Osteocyte (in vitro differentiated cells): ENCODE data around the gene CDR2L. TPM values are rescaled to one million over a fixed set of nuclear protein-coding genes. Genes with fewer than 3 reads are reported as not detected.

ENCODE experiments used
- DNase-seq: peaks from one replicate; pipeline ENCODE4 v3.0.0; 2021; ENCODE audit warnings: mixed read lengths; ENCODE audit not compliant: unreplicated experiment; ENCODE audit errors: extremely low spot score
- H3K27ac Mint-ChIP-seq: one replicate; pipeline ENCODE4 v1.8.0; 2021; ENCODE audit warnings: mild to moderate bottlenecking, mixed read lengths; ENCODE audit not compliant: unreplicated experiment
- H3K27me3 Mint-ChIP-seq: one replicate; pipeline ENCODE4 v1.8.0; 2021; ENCODE audit warnings: mixed read lengths; ENCODE audit not compliant: unreplicated experiment
- H3K36me3 Mint-ChIP-seq: one replicate; pipeline ENCODE4 v1.8.0; 2021; ENCODE audit warnings: mixed read lengths; ENCODE audit not compliant: unreplicated experiment
- H3K4me1 Mint-ChIP-seq: one replicate; pipeline ENCODE4 v1.8.0; 2021; ENCODE audit warnings: mixed read lengths; ENCODE audit not compliant: unreplicated experiment
- H3K4me3 Mint-ChIP-seq: one replicate; pipeline ENCODE4 v1.8.0; 2021; ENCODE audit warnings: mild to moderate bottlenecking, moderate library complexity, mixed read lengths; ENCODE audit not compliant: unreplicated experiment
- H3K9me3 Mint-ChIP-seq: one replicate; pipeline ENCODE4 v1.8.0; 2021; ENCODE audit warnings: mixed read lengths; ENCODE audit not compliant: unreplicated experiment
- total RNA-seq: library from RNA; stranded (reverse); gene quantifications from 2 replicates; pipeline ENCODE4 v1.2.1, GENCODE V29; 2021
- TF ChIP-seq, protein P1 (sequence below): fragments of 200-600 bp; sonication (generic); IDR thresholded peaks from 2 replicates; pipeline ENCODE4 v1.5.0; 2021; ENCODE audit warnings: antibody characterized with exemption, mild to moderate bottlenecking, moderate library complexity

CDR2L gene
- total RNA-seq, 1 donor from 2014 or later: 21.4 TPM

DNA sequence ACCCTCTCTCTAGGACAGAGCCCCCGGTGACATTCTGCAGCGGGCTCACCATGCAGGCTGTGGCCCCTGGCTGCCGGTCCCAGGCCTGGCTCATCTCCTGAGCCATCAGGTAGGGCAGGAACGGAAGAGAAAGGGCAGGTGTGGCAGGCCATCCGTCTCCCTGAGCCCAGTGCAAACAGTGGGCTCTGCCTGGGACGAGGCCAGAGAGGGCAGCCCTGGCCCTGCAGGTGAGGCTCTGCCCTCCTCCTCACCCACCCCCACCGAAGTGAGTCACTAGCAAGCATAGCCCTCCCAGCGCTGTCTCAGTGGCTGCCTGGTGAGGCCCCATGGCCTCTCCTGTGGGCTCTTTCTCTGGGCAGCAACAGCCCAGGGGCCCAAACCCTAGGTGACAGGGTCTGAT is 37.2 kb upstream of the CDR2L start:
- no peak overlapping the region for H3K4me3 Mint-ChIP-seq
- no peaks in the 10 kb centered on the region for H3K9me3 Mint-ChIP-seq
- H3K27me3 Mint-ChIP-seq: peaks cover 16% of the 10 kb centered on the region
- DNase-seq: no peak
- no peaks in the 10 kb centered on the region for H3K36me3 Mint-ChIP-seq
- H3K27ac Mint-ChIP-seq: no peak overlapping the region
- no peaks in the 10 kb centered on the region for H3K4me1 Mint-ChIP-seq
- TF ChIP-seq, protein P1, sequence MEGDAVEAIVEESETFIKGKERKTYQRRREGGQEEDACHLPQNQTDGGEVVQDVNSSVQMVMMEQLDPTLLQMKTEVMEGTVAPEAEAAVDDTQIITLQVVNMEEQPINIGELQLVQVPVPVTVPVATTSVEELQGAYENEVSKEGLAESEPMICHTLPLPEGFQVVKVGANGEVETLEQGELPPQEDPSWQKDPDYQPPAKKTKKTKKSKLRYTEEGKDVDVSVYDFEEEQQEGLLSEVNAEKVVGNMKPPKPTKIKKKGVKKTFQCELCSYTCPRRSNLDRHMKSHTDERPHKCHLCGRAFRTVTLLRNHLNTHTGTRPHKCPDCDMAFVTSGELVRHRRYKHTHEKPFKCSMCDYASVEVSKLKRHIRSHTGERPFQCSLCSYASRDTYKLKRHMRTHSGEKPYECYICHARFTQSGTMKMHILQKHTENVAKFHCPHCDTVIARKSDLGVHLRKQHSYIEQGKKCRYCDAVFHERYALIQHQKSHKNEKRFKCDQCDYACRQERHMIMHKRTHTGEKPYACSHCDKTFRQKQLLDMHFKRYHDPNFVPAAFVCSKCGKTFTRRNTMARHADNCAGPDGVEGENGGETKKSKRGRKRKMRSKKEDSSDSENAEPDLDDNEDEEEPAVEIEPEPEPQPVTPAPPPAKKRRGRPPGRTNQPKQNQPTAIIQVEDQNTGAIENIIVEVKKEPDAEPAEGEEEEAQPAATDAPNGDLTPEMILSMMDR: no peak

DNA sequence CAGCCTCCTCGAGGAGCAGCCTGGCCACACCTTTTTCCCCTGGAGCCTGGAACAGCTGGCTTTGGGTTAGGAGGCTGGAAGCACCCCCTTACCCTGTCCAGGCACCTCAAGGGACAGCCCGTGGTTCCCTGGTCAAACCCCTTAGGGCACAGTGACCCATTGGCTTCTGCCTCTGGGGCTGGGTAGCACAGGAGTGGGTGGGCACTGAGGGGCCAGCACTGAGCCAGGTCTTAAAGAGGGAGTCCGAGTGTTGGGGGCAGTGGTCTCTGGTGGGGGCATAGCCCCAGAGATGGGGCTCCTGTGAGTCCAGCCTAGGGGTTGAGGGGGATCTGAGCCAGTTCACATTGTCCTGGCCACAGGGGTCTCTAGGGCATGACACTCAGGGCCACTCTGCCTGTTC is 36.4 kb upstream of the CDR2L start:
- Mint-ChIP-seq H3K27ac (no peak overlapping the region), H3K36me3 (no peaks in the 10 kb centered on the region), H3K4me1 (no peaks in the 10 kb centered on the region)

DNA sequence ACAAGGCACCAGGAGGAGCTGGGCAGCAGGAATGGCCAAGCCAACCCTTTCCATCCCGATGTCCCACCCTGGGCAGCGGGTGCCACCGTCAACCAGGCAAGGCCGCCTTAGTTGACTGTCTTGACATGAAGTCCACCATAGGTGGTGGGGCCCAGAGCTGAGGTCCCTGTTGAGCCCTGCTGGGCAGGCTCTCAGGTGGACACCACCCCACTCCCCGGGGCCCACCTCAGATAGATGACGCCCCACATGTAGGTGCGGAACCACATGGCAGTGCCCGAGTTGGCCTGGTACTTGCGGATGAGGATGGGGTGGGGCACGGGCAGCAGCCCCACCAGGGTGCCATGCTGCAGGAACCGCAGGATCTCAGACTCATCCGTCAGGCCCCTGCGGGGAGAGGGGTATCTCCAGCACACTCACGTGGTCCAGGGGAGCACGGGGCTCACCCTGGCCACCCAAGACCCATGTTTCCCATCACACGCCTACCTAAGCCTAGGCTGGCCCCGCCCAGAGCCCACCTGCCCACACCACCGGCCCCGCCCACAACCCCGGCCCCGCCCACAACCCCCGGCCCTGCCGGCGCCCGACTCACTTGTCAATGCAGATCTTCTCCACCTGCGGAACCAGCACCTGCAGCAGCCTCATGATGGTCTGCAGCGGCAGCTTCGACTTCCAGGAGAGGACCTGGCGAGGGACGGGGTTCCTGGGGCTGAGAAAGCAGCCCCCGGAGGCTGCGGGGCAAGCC is 35.6 kb upstream of the CDR2L start:
- TF ChIP-seq, protein P1: no peak
- Mint-ChIP-seq H3K36me3 (no peaks in the 10 kb centered on the region), H3K9me3 (no peaks in the 10 kb centered on the region), H3K4me1 (no peaks in the 10 kb centered on the region), H3K4me3 (no peak overlapping the region), H3K27ac (no peak overlapping the region), H3K27me3 (peaks cover 9% of the 10 kb centered on the region)
- DNase-seq: no peak

More for the DNA sequence above, 36.4 kb upstream of the CDR2L start:
- H3K4me3 Mint-ChIP-seq: no peak overlapping the region
- H3K9me3 Mint-ChIP-seq: no peaks in the 10 kb centered on the region
- TF ChIP-seq, protein P1: no peak
- no peak for DNase-seq
- peaks cover 9% of the 10 kb centered on the region for H3K27me3 Mint-ChIP-seq

DNA sequence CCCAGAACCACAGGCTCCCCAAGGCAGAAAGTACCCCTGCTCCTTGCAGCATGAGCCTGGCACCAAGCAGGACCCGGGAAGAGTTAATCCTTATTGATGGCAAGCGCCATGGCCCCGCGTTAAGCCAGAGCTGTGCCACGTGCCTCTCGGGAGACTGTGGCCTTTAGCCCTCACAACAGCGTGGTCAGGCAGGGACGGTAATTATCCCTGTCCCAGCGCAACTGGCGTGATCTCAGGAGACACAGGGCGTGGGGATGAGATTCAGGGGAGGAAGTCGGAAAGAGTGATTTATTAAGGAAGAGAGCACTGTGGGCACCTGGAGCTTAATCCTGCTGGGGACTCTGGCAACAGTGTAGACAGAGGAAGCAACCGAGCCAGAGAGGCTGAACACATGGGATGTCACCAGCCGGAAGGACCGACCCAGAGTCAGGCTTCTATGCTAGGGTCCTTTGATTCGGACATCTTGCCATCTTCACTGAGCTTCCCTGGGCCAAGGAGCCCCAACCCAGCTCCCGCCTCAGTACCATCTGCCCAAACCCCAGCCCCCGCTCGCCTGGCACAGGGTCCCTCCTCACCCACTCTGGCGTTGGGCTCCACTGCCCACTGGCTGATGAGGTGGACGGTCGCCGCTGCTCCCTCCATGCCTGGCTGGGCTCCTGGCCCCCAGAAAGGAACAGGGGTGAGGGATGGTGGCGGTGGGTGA is 34.9 kb upstream of the CDR2L start:
- H3K27ac Mint-ChIP-seq: no peak overlapping the region
- H3K9me3 Mint-ChIP-seq: no peaks in the 10 kb centered on the region
- peaks cover 8% of the 10 kb centered on the region for H3K27me3 Mint-ChIP-seq
- no peak overlapping the region for H3K4me3 Mint-ChIP-seq
- no peaks in the 10 kb centered on the region for H3K36me3 Mint-ChIP-seq
- no peaks in the 10 kb centered on the region for H3K4me1 Mint-ChIP-seq
- no peak for DNase-seq
- TF ChIP-seq, protein P1: no peak

DNA sequence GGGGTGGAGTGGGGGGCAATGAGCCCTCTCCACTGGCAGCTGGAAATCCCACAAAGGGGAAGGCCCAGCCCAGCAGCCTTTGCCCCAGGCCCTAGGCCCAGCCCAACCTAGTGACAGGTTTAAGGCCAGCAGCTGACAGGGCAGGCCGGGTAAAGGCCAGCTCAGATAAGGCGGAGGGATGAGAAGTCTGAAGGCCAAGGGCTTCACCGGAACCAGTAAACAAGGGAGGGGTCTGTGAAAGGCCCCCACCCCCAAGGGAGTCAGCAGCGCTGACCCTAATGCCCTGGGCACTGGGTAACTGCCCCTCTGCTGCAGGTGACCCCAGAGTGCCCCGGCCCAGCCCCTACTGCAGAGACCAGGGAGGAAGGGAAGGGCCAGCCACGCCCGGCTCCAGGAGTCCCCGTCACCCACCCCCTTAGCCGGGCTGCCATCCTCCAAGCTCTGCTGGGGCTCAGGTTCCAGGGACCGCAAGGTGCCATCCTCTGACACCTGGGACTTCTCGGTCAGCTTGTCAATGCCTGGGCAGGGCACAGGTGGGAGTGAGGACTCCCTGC is 34.2 kb upstream of the CDR2L start:
- TF ChIP-seq, protein P1: no peak
- Mint-ChIP-seq H3K4me1 (no peaks in the 10 kb centered on the region), H3K9me3 (no peaks in the 10 kb centered on the region), H3K27ac (no peak overlapping the region), H3K27me3 (peaks cover 4% of the 10 kb centered on the region), H3K36me3 (no peaks in the 10 kb centered on the region), H3K4me3 (no peak overlapping the region)
- no peak for DNase-seq
